HG03439 (cell line): ENCODE results near the gene PRKAR2B.
"Not testable (repeated sequence)": the region's sequence is repeated elsewhere in the genome, so short reads cannot be mapped to it uniquely, and the experiment has no call there.

Experiments used
- ATAC-seq: cut with Tn5 transposase; IDR thresholded peaks from one replicate; pipeline ENCODE4 v1.9.1; 2021; ENCODE audit warnings: mild to moderate bottlenecking, moderate library complexity; ENCODE audit not compliant: unreplicated experiment

Gene PRKAR2B

GRCh38 chr7:107047902-107048782 lies 3.6 kb downstream of the PRKAR2B start:
- ATAC-seq: no peak

DNA sequence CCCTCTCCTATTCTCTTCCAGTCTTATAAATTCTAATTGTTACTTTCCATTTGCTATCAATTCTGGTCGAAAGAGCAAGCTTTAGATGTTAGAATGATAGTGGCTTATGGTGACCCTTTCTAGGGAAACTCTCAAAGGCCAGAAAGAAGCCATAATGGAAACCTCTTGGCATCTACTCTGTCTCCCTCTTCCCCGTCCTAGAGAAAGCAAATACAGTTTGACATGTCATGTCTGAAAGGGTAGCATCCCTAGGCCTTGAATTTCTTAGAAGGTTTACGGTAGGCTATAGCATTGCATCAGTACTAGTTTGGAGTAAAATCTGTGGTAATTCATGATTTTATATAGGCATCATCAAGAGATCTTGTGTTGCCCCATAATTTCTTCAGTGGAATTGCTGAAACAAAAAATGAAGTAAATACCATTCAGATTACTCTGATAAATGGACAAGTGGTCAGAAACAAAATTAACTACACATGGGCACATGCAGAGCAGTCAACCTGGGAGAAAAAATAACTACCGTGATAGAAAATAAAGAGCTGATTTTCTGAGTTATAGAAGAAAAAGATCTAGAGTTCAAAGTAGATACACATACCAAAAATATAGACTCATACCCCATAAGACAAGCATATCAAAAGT lies 4.4 kb downstream of the PRKAR2B start:
- ATAC-seq: no peak

GRCh38 chr7:107049480-107049879 lies 5.0 kb downstream of the PRKAR2B start:
- ATAC-seq: no peak

DNA sequence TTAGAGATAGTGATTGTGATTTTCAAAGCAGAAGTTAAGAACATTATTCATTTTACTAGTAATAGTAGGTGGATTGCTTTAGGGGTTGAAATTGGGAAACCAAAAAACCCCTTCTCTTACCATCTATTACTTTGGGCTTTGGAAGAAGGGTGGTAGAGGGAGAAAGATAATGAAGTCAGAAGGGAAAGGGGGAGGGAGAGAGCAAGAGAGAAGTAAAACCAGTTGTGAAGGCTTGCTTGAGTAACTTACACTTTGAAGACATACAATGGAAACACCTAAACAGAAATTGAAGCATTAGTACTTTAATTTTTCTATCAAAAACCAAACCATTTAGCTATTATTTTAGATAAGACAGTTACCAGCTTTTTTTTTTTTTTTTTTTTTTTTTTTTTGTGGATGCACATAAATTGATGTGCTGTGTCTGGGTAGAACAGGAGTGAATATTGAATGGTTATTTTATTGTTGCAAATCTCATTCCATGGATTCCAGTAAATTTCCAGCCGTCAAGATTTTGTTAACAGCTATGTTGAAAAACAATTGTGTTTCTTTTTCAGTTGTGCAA lies 5.5 kb downstream of the PRKAR2B start:
- ATAC-seq: no peak

DNA sequence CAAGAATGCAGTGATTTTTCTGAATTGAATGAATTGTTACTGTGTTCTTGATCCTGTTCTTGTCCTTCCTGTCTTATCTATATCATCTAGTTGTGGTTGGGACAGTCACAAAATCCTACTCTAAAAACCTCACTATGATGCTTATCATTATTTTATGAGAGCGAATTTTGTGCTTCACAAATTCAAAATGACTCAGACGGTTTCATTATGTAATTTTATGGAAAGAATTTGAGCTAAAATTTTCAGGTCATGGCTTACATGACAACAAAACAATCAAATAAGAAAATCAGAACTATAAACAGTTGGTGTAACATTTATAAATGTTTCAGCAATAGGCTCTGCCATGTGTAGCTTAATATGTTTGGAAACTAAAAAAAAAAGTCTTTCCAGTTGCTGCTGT lies 6.9 kb downstream of the PRKAR2B start:
- no peak for ATAC-seq

DNA sequence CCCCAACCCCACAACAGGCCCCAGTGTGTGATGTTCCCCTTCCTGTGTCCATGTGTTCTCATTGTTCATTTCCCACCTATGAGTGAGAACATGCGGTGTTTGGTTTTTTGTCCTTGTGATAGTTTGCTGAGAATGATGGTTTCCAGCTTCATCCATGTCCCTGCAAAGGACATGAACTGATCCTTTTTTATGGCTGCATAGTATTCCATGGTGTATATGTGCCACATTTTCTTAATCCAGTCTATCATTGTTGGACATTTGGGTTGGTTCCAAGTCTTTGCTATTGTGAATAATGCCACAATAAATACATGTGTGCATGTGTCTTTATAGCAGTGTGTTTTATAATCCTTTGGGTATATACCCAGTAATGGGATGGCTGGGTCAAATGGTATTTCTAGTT lies 10.5 kb downstream of the PRKAR2B start:
- ATAC-seq: not testable (repeated sequence)

- not testable (repeated sequence) for ATAC-seq
Measured at GRCh38 chr7:107056058-107056457, 11.6 kb downstream of the PRKAR2B start.

DNA sequence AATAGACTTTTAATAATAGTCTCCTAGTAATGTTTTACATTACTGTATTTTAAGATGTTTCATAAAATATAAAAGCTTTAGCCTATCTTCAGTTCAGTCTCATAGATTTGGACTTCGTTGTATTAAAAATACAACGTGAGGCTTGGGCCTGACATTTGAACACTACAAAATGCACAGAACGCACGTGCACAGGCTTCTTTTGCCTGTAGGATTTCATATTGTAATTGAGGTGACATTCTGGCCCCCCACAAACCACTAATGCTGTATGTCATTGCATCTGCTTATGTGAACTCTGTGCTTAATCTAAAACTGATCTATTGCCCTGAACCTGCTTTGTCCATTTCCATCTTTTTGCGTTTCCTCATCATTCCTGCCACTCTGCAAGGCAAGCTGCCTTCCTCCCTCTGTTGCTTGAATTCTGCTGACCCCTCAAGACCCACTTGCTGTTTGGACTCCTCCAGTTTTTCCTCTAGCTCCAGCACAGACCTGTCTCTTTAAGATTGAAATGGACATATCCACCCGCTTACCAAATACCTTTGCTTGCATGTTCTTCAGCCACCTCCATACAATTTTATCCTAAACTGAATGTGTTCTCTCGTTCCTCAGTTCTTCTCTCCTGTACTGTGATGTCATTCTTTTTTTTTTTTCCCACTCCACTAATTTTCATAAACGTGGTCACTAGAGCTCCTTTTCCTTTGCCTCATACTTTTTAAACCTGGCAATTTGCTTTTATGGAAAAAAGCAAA lies 12.4 kb downstream of the PRKAR2B start:
- no peak for ATAC-seq

GRCh38 chr7:107057474-107057833 lies 12.9 kb downstream of the PRKAR2B start:
- no peak for ATAC-seq

GRCh38 chr7:107059468-107059867 lies 15.0 kb downstream of the PRKAR2B start:
- ATAC-seq: no peak

DNA sequence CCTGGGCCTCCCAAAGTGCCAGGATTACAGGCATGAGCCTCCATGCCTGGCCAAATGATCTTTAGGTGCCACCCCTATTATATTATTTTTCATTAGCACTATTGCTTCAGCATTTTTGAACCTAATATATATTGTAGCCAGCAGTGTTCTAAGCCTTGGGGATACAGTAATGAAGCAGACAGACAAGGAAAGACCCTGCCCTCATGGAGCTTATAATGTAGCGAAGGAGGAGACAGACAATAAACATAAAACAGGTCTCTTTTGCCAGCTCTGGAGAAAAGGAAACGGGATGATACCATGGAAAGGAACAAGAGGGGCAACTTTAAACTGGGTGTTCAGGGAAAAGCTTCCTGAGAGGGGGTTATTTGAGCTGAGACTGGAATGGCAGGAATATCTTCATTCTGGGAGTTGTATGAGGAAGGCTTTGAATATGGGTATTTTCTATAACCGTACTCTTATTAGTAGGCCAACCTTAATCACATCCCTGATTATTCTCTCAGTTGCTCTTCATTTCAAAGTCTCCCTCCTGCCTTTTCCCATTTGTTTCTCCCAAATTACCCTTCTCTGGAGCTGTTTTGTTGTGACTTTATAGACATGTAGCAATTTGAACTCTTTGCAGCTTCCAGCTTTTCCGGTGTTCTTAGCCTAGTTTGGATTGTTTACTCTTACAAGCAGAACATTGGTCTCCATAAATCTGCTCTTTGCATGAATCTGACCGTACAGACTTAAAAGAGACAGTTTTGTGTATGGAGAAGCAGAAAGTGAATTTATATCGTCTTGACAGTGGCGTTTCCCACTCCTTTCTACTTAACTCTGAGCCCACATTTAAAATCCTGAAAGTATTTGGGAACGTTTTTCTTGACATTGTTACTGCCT lies 19.0 kb downstream of the PRKAR2B start:
- ATAC-seq: no peak

GRCh38 chr7:107064255-107064654 lies 19.8 kb downstream of the PRKAR2B start:
- ATAC-seq: no peak

- ATAC-seq: no peak
Measured at GRCh38 chr7:107065929-107066247, 21.4 kb downstream of the PRKAR2B start.

GRCh38 chr7:107068156-107068555 lies 23.7 kb downstream of the PRKAR2B start:
- no peak for ATAC-seq

DNA sequence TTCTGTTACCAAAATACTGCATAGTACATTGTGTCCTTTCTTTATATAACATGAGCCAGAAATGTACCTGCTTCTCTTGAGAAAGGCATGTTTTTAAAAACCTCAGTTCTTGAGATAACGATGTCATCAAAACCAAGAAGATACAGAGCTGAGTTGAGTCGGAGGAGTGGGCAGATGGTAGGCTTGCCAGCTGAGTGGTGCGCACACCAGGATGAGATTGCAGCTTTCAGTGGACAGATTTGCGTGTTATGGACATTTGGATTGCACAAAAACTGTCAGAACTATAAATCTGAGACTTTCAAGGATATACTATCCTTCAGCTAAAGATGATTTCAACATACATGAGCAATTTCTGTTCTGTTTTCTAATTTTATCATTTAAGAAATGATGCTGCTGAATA lies 25.0 kb downstream of the PRKAR2B start:
- no peak for ATAC-seq

DNA sequence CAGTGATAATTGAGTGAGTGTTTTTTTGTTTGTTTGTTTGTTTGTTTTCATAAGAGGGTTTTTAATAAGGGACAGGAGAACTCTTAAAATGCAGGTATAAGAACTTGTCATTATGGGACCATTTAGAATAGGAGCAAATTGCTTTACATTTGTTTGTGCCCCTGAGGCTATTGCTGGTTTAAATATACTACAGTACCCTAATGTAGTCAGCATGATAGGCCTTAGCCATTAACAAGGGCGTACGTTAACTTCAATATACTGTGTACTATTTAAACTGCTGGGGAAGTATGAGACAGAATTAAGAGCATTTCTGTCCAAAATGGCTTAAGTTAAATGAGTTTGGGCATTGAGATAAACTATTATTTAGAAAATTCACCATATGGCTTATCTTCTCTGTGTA lies 26.2 kb downstream of the PRKAR2B start:
- no peak for ATAC-seq

DNA sequence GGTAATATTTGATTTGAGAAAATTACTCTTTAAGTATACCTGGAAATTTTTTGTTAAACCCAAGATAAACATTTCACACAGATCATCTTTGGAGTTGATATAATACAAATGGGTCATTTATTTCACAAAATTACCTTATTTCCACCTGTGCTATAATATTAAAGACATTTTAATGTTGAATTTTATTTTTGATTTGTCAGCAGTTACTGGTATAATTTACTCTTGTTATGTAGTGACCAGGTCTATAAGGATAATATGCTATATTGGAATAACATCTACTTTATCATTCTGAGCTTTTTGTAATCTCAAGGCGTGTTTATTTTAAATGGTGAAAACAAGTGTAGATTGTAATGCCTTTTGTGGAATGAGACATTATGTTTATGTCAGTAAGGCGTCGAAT lies 26.6 kb downstream of the PRKAR2B start:
- ATAC-seq: no peak

DNA sequence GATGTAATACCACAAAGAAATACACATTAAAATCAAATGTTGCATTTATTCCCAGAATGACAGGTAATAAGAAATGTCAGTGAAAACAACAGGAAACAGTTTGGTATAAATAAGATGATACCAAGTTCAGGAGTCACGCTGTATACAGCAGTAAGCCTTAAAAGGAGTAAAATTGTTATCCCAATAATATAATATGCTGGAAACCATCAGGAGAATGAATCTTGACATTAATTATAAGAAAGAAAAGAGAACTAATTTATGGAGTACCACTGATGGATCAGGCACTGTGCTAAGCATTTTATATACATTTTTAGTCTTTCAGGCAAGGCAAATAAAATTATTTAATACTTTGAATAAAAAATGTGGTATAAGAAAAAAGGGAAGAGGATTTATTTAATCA lies 27.6 kb downstream of the PRKAR2B start:
- ATAC-seq: no peak

DNA sequence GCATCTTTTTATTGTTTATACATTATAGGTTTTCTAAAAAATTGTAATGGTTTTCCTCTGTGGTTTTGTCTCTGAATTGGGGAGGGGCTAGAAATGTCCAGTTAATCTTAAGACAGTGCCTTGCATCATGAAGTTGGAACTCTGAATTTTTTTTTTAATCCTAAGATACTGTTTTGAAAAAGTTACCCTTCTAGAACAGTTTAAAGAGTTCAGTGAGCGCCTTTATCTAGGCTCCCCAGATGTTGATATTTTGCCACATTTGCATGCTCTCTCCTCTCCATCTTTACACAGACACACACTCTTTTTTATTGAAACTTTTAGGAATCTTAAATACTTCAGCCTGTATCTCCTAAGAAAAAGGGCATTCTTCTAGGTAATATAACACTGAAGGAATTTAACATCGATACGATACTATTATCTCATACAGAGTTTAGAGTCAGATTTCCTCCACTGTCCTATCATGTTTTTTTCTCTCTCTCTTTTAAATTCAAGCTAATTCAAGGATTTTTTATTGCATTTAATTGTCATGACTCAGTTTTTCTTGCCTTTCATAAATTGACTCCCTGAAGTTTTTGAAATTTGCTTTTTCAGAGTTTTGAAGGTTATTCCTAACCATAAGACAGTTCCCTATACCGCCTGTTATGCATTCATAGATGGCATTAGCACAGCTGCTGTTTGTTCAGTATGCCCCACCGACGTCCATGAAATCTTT lies 31.5 kb downstream of the PRKAR2B start:
- no peak for ATAC-seq
